Spleen (tissue), 11 donors: ENCODE measurements around the gene PCDHGB2. TPM values are rescaled to one million over a fixed set of nuclear protein-coding genes. Genes with fewer than 3 reads are reported as not detected.
A peak's percentile ranks its signal among the peaks of the same experiment; 100 is the strongest.
"Not testable (repeated sequence)": the region's sequence is repeated elsewhere in the genome, so short reads cannot be mapped to it uniquely, and the experiment has no call there.

Source experiments
- DNase-seq: peaks from one replicate; pipeline ENCODE4 v3.0.0-alpha.2; 2020
- H3K27ac ChIP-seq, 8 donors: fragments of 200-600 bp; sonication (generic) in 7 of 8; 1 replicate in 4 of 8; 2 replicates in 4 of 8; pipeline versions ENCODE4 v1.5.0 to v1.8.0; 2016 to 2021; ENCODE audit warnings: inconsistent platforms in 4 of 8, mild to moderate bottlenecking in 4 of 8, moderate library complexity in 1 of 8
- H3K27me3 ChIP-seq, 7 donors: fragments of 200-600 bp; sonication (generic) in 6 of 7; replicated peaks in 1 of 7; 1 replicate in 4 of 7; 2 replicates in 3 of 7; pipeline versions ENCODE4 v1.5.0 to v1.8.0; 2016 to 2021; ENCODE audit warnings: inconsistent platforms in 3 of 7, mild to moderate bottlenecking in 1 of 7
- H3K36me3 ChIP-seq, 6 donors: fragments of 200-600 bp; sonication (generic) in 5 of 6; 1 replicate in 4 of 6; 2 replicates in 2 of 6; pipeline versions ENCODE4 v1.5.0 to v1.8.0; 2016 to 2021; ENCODE audit warnings: inconsistent platforms in 2 of 6
- H3K4me1 ChIP-seq, 6 donors: fragments of 200-600 bp; sonication (generic) in 5 of 6; 1 replicate in 3 of 6; 2 replicates in 3 of 6; pipeline versions ENCODE4 v1.5.0 to v1.8.0; 2016 to 2021; ENCODE audit warnings: inconsistent platforms in 3 of 6
- H3K4me3 ChIP-seq, 8 donors: fragments of 200-600 bp; sonication (generic) in 7 of 8; 1 replicate in 4 of 8; 2 replicates in 4 of 8; pipeline versions ENCODE4 v1.5.0 to v1.8.0; 2016 to 2021; ENCODE audit warnings: inconsistent platforms in 4 of 8, mild to moderate bottlenecking in 4 of 8, moderate library complexity in 2 of 8
- H3K9me3 ChIP-seq, 8 donors: fragments of 200-600 bp; sonication (generic) in 7 of 8; 1 replicate in 4 of 8; 2 replicates in 4 of 8; pipeline versions ENCODE4 v1.5.0 to v1.8.0; 2016 to 2021; ENCODE audit warnings: inconsistent platforms in 4 of 8
- POLR2A ChIP-seq, 3 donors: fragments of 450-650 bp; IDR thresholded peaks; one replicate each; pipeline ENCODE4 v1.5.1; 2017; ENCODE audit warnings: antibody characterized with exemption in 3 of 3, mild to moderate bottlenecking in 1 of 3
- POLR2AphosphoS5 ChIP-seq, 3 donors: sonication (generic); formaldehyde crosslinking; IDR thresholded peaks; one replicate each; pipeline ENCODE4 v1.5.1; 2017; ENCODE audit warnings: antibody characterized with exemption in 3 of 3
- WGBS, 5 donors: extraction: QIAGEN DNeasy Blood & Tissue Kit in 3 of 5; methylation state at CpG; one replicate each; pipeline versions ENCODE4 v1.1.5 to v1.1.7; 2013 to 2018; 5-methylcytosine and 5-hydroxymethylcytosine counted together
- intact Hi-C: fragments of 100-400 bp; cut with DNase I; formaldehyde crosslinking; loops from one replicate; pipeline ENCODE4 v1.15.0; 2023; ENCODE audit warnings: low total_unique reads
- polyA plus RNA-seq, 3 donors: library from polyadenylated mRNA; stranded (reverse); fragments of 200-250 nt; gene quantifications; one replicate each; pipeline ENCODE4 v1.2.1, GENCODE V29; 2013
- total RNA-seq, 7 donors: library from RNA; depleted of rRNA in 3 of 7; stranded (reverse); fragments of >200 nt in 3 of 7; fragmentation: NEBNext Ultra II Directional in 4 of 7; extraction: Animal tissue kit (Norgen Biotek cat#: 25700) in 4 of 7; gene quantifications; one replicate each; pipeline versions ENCODE4 v1.1.0 to v1.2.1, GENCODE V29; 2016 to 2021
- TF ChIP-seq, protein P1 (sequence below), 11 experiments: fragments of 200-600 bp in 7 of 11; fragments of 450-650 bp in 4 of 11; sonication (generic) in 4 of 11; IDR thresholded peaks in 8 of 11; conservative IDR thresholded peaks in 3 of 11; 1 replicate in 7 of 11; 2 replicates in 4 of 11; pipeline versions ENCODE4 v1.4.0 to v1.8.0; 2016 to 2021; ENCODE audit warnings: antibody characterized with exemption in 11 of 11, inconsistent platforms in 4 of 11, mild to moderate bottlenecking in 1 of 11
- donor health status: healthy with polysubstance abuse.
- donor health status: DM: no; HTN: no; CAD: no; lungs with moderate emphysema.
- donor health status: DM: no; HTN: no; CAD: no.
- donor health status: Bipolar disorder and iron deficiency.
- donor health status: healthy.
- donor health status: DM: no; HTN: no; CAD: no.
- donor health status: DM: yes; HTN: yes; CAD: no.

PCDHGB2 gene
- total and polyA plus RNA-seq, 10 donors = 0.09 to 4.5 (median 3.4) TPM; not detected in 1

DNA sequence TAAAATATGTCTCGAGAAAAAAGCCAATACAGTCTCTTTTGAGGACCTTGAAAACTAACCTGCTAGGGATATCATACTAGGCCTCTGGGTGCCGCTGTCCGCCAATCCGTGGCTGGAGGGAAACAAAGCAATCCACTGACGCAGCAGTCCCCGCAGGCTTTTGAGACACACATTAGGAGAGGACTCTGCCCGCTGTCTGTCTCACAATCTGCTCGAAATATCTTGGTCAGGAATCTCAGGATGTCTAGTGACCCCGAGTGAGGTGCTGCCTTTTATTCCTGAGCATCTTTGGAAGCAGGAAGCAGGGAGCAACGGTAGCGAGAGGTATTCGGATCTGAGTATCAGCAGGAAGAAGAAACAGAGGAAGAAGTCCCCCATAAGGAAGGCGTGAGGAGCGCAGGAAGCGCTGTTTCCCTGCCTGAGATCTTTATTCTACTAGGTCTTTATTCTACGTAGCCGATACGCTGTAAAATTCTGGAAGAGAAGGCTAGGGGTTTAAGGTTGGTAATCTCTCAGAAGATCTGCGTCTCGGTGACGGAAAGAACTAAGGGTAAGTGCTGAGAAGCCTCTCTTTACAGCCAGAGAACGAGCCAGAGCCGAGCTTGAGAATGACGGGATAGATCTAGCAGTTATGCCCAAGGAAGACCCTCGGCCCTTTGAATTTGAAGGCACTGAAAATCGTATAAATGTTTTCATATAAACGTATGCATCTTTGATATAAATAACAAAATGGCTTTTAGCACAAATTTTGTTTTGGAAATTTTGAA lies 33.5 kb upstream of the PCDHGB2 start:
- peaks cover 0 to 3% (median under 1%) of the 10 kb centered on the region in 6 donors for H3K4me1 ChIP-seq
- WGBS, 5 donors = 11 to 16% (median 15%) methylated on average over 27 of the region's 27 CpGs
- peak overlapping the region in 3 of 8 donors; percentile 45 to 59 (median 49) for H3K27ac ChIP-seq
- H3K4me3 ChIP-seq = peak overlapping the region in 4 of 8 donors; percentile 7 to 59 (median 26)
- intact Hi-C loops = no loop called here
- peak; percentile 84 for DNase-seq
- H3K36me3 ChIP-seq = no peaks in the 10 kb centered on the region
- H3K9me3 ChIP-seq = peaks cover 4 to 100% (median 91%) of the 10 kb centered on the region in 8 donors
- peaks cover 0 to 48% (median 10%) of the 10 kb centered on the region in 7 donors for H3K27me3 ChIP-seq
- TF ChIP-seq, protein P1, sequence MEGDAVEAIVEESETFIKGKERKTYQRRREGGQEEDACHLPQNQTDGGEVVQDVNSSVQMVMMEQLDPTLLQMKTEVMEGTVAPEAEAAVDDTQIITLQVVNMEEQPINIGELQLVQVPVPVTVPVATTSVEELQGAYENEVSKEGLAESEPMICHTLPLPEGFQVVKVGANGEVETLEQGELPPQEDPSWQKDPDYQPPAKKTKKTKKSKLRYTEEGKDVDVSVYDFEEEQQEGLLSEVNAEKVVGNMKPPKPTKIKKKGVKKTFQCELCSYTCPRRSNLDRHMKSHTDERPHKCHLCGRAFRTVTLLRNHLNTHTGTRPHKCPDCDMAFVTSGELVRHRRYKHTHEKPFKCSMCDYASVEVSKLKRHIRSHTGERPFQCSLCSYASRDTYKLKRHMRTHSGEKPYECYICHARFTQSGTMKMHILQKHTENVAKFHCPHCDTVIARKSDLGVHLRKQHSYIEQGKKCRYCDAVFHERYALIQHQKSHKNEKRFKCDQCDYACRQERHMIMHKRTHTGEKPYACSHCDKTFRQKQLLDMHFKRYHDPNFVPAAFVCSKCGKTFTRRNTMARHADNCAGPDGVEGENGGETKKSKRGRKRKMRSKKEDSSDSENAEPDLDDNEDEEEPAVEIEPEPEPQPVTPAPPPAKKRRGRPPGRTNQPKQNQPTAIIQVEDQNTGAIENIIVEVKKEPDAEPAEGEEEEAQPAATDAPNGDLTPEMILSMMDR (IDR thresholded peaks at IDR 0.05 in 8 of 11, conservative IDR thresholded peaks at IDR 0.05 in 3 of 11) = peak in 7 of 11 experiments; percentile 11 to 51 (median 43)
- TF ChIP-seq POLR2AphosphoS5 (IDR thresholded peaks at IDR 0.05) (no peak), POLR2A (IDR thresholded peaks at IDR 0.05) (no peak)

DNA sequence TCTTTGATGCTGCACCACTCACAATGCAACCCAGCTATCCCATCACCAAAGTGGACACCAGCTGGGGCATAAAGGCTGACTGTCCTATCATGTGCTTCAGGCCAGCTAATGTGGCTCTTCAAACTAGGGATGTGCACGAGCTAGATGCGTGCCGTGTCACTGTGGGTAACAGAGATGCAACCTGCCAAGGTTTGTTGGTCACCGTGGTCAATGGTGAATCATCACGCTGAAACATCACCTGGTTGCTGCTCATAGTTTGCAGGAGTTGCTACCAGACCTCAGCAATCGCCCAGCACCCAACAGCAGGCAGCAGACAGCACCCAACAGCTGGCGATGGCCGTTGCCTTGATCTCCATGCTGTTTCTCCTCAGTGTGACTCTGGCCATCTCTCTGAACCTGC lies 31.6 kb upstream of the PCDHGB2 start:
- no peaks in the 10 kb centered on the region for H3K36me3 ChIP-seq
- no peak overlapping the region for H3K4me3 ChIP-seq
- no peaks in the 10 kb centered on the region for H3K4me1 ChIP-seq
- peaks cover 0 to 100% (median 91%) of the 10 kb centered on the region in 8 donors for H3K9me3 ChIP-seq
- TF ChIP-seq POLR2A (IDR thresholded peaks at IDR 0.05) (no peak), POLR2AphosphoS5 (IDR thresholded peaks at IDR 0.05) (no peak)
- TF ChIP-seq, protein P1 (IDR thresholded peaks at IDR 0.05 in 8 of 11, conservative IDR thresholded peaks at IDR 0.05 in 3 of 11) = no peak
- intact Hi-C loops = no loop called here
- no peak overlapping the region for H3K27ac ChIP-seq
- 76 to 92% (median 83%) methylated on average over 2 to 8 of the region's 8 CpGs for WGBS, 5 donors
- DNase-seq = no peak
- H3K27me3 ChIP-seq = peaks cover 0 to 68% (median 12%) of the 10 kb centered on the region in 7 donors

DNA sequence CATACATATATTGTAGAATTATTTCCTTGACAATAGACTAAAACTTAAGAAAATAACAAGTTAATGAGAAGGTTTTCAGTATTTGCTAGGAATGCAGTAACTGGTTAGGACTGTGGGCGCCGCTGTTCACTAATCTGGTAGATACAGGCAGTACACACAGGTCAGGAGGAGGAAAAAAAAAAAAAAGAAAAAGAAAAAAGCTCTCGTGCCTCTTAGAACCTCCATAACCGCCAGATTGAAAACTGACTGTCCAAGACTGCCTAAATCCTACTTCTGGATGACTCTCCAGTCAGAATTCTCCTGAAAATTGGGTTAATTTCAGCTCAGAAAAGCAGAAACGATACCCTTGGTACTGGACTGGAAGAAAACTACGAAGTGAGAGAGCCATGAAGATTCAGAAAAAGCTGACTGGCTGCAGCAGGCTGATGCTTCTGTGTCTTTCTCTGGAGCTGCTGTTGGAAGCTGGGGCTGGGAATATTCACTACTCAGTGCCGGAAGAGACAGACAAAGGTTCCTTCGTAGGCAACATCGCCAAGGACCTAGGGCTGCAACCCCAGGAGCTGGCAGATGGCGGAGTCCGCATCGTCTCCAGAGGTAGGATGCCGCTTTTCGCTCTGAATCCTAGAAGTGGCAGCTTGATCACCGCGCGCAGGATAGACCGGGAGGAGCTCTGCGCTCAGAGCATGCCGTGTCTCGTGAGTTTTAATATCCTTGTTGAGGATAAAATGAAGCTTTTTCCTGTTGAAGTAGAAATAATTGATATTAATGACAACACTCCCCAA lies 29.3 kb upstream of the PCDHGB2 start, which contains the start of gene PCDHGA1:
Gene PCDHGA1, plus strand, starts transcription at position 216 of the 782 bp plus-strand sequence.
- Histone ChIP-seq H3K9me3 (peaks cover 0 to 98% (median 87%) of the 10 kb centered on the region in 8 donors), H3K4me1 (no peaks in the 10 kb centered on the region), H3K27me3 (peaks cover 0 to 91% (median 18%) of the 10 kb centered on the region in 7 donors), H3K36me3 (no peaks in the 10 kb centered on the region), H3K4me3 (no peak within 1 kb of the TSS), H3K27ac (no peak within 1 kb of the TSS)
- WGBS, 5 donors = 23 to 36% (median 27%) methylated on average over 21 of the region's 21 CpGs
- TF ChIP-seq, protein P1 (IDR thresholded peaks at IDR 0.05 in 8 of 11, conservative IDR thresholded peaks at IDR 0.05 in 3 of 11) = peak in 2 of 11 experiments; percentile 7 to 14
- TF ChIP-seq POLR2AphosphoS5 (IDR thresholded peaks at IDR 0.05) (no peak), POLR2A (IDR thresholded peaks at IDR 0.05) (no peak)
- intact Hi-C loops = no loop called here
- DNase-seq = no peak

DNA sequence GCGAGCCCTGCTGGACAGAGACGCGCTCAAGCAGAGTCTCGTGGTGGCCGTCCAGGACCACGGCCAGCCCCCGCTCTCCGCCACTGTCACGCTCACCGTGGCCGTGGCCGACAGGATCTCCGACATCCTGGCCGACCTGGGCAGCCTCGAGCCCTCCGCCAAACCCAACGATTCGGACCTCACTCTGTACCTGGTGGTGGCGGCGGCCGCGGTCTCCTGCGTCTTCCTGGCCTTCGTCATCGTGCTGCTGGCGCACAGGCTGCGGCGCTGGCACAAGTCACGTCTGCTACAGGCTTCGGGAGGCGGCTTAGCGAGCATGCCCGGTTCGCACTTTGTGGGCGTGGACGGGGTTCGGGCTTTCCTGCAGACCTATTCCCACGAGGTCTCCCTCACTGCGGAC lies 27.2 kb upstream of the PCDHGB2 start:
- H3K4me3 ChIP-seq, H3K36me3 ChIP-seq, H3K4me1 ChIP-seq, intact Hi-C loops, DNase-seq, H3K27ac ChIP-seq: not testable (repeated sequence)
- WGBS, 5 donors = 36 to 50% (median 39%) methylated on average over 10 to 39 of the region's 39 CpGs
- Histone ChIP-seq H3K9me3 (peaks cover 0 to 99% (median 90%) of the 10 kb centered on the region in 8 donors), H3K27me3 (peaks cover 0 to 99% (median 28%) of the 10 kb centered on the region in 7 donors)
